Activated T-helper 1 cell treated with anti-CD3 and anti-CD28 coated beads, Interleukin-12 subunit alpha, Interleukin-12 subunit beta, Interleukin-2, Interleukin-4 antibody, amounts not matched to agents 30 ng/mL and 10 ng/mL and 1 ng/mL, durations not matched to agents 14 hours and 24 hours and 36 hours (primary cell): ENCODE results near the gene CEL. TPM values are rescaled to one million over a fixed set of nuclear protein-coding genes. Genes with fewer than 3 reads are reported as not detected.
"Not testable (repeated sequence)": the region's sequence is repeated elsewhere in the genome, so short reads cannot be mapped to it uniquely, and the experiment has no call there.

ENCODE experiments used
- DNase-seq: peaks from one replicate; pipeline ENCODE4 v3.0.0; 2021; ENCODE audit warnings: low spot score
- H3K27ac Mint-ChIP-seq: one replicate; pipeline ENCODE4 v1.8.0; 2021; ENCODE audit warnings: mild to moderate bottlenecking, mixed read lengths
- H3K27me3 Mint-ChIP-seq: one replicate; pipeline ENCODE4 v1.8.0; 2022; ENCODE audit warnings: mild to moderate bottlenecking, moderate library complexity, mixed read lengths; ENCODE audit not compliant: insufficient read depth
- H3K36me3 Mint-ChIP-seq: one replicate; pipeline ENCODE4 v1.8.0; 2021; ENCODE audit warnings: low read depth, mixed read lengths
- H3K4me1 Mint-ChIP-seq: one replicate; pipeline ENCODE4 v1.8.0; 2021; ENCODE audit warnings: low read depth, mixed read lengths
- H3K4me3 Mint-ChIP-seq: one replicate; pipeline ENCODE4 v1.8.0; 2021; ENCODE audit warnings: mild to moderate bottlenecking, moderate library complexity, mixed read lengths
- H3K9me3 Mint-ChIP-seq: one replicate; pipeline ENCODE4 v1.8.0; 2021; ENCODE audit warnings: mixed read lengths
- intact Hi-C: fragments of 100-400 bp; cut with micrococcal nuclease; formaldehyde crosslinking; loops from one replicate; pipeline ENCODE4 v1.15.1; 2024
- total RNA-seq: library from RNA; stranded (reverse); gene quantifications from 2 replicates; pipeline ENCODE4 v1.2.3, GENCODE V29; 2022

CEL gene
- total RNA-seq, 1 donor from 2014 or later: 2.0 TPM

- Mint-ChIP-seq H3K9me3 (no peaks in the 10 kb centered on the region), H3K27ac (peak overlapping the region; percentile 63), H3K4me3 (peak overlapping the region; percentile 39), H3K4me1 (peaks cover 44% of the 10 kb centered on the region), H3K36me3 (peaks cover 25% of the 10 kb centered on the region), H3K27me3 (no peaks in the 10 kb centered on the region)
- intact Hi-C loops: no loop called here
- no peak for DNase-seq
Observed at GRCh38 chr9:133059623-133060022, 2.2 kb upstream of the CEL start.

- peak overlapping the region; percentile 86 for H3K27ac Mint-ChIP-seq
Observed at GRCh38 chr9:133060417-133060841, 1.4 kb upstream of the CEL start.

GRCh38 chr9:133061019-133061763 lies 590 bp upstream of the CEL start:
- H3K4me3 Mint-ChIP-seq, intact Hi-C loops, H3K27me3 Mint-ChIP-seq, H3K9me3 Mint-ChIP-seq, DNase-seq: not testable (repeated sequence)
- H3K36me3 Mint-ChIP-seq: peaks cover 21% of the 10 kb centered on the region
- H3K4me1 Mint-ChIP-seq: peaks cover 41% of the 10 kb centered on the region
- H3K27ac Mint-ChIP-seq: peak overlapping the region; percentile 44

More at GRCh38 chr9:133060417-133060841, 1.4 kb upstream of the CEL start:
- intact Hi-C loops: no loop called here
- Mint-ChIP-seq H3K27me3 (no peaks in the 10 kb centered on the region), H3K36me3 (peaks cover 25% of the 10 kb centered on the region), H3K4me1 (peaks cover 44% of the 10 kb centered on the region), H3K4me3 (peak overlapping the region; percentile 15), H3K9me3 (no peaks in the 10 kb centered on the region)
- no peak for DNase-seq

GRCh38 chr9:133062569-133062968 lies 788 bp downstream of the CEL start:
- H3K27ac Mint-ChIP-seq, H3K4me3 Mint-ChIP-seq, H3K27me3 Mint-ChIP-seq, intact Hi-C loops, H3K9me3 Mint-ChIP-seq, DNase-seq: not testable (repeated sequence)
- Mint-ChIP-seq H3K36me3 (peaks cover 14% of the 10 kb centered on the region), H3K4me1 (peaks cover 30% of the 10 kb centered on the region)

- Mint-ChIP-seq H3K9me3 (no peaks in the 10 kb centered on the region), H3K36me3 (peaks cover 9% of the 10 kb centered on the region), H3K27me3 (no peaks in the 10 kb centered on the region), H3K4me3 (no peak overlapping the region), H3K4me1 (peaks cover 25% of the 10 kb centered on the region), H3K27ac (no peak overlapping the region)
- intact Hi-C loops: no loop called here
- no peak for DNase-seq
Observed at GRCh38 chr9:133063159-133063499, 1.3 kb downstream of the CEL start.

GRCh38 chr9:133063500-133064231 lies 1.9 kb downstream of the CEL start:
- intact Hi-C loops: no loop called here
- peaks cover 19% of the 10 kb centered on the region for H3K4me1 Mint-ChIP-seq
- H3K36me3 Mint-ChIP-seq: peaks cover 5% of the 10 kb centered on the region
- H3K4me3 Mint-ChIP-seq: no peak overlapping the region
- no peak overlapping the region for H3K27ac Mint-ChIP-seq
- H3K27me3 Mint-ChIP-seq: no peaks in the 10 kb centered on the region
- DNase-seq: no peak
- H3K9me3 Mint-ChIP-seq: no peaks in the 10 kb centered on the region

- no peaks in the 10 kb centered on the region for H3K27me3 Mint-ChIP-seq
- H3K4me3 Mint-ChIP-seq: no peak overlapping the region
- no peak overlapping the region for H3K27ac Mint-ChIP-seq
- intact Hi-C loops: no loop called here
- peaks cover 11% of the 10 kb centered on the region for H3K4me1 Mint-ChIP-seq
- no peak for DNase-seq
- H3K36me3 Mint-ChIP-seq: no peaks in the 10 kb centered on the region
- no peaks in the 10 kb centered on the region for H3K9me3 Mint-ChIP-seq
Observed at GRCh38 chr9:133064241-133065069, 2.7 kb downstream of the CEL start.

- Mint-ChIP-seq H3K4me1 (peaks cover 6% of the 10 kb centered on the region), H3K27me3 (no peaks in the 10 kb centered on the region), H3K36me3 (no peaks in the 10 kb centered on the region), H3K9me3 (no peaks in the 10 kb centered on the region), H3K27ac (no peak overlapping the region), H3K4me3 (no peak overlapping the region)
- no peak for DNase-seq
- intact Hi-C loops: no loop called here
Observed at GRCh38 chr9:133065070-133065388, 3.2 kb downstream of the CEL start.

- DNase-seq: no peak
- intact Hi-C loops: no loop called here
Observed at GRCh38 chr9:133066181-133066983, 4.6 kb downstream of the CEL start.

GRCh38 chr9:133067006-133067405 lies 5.2 kb downstream of the CEL start:
- intact Hi-C loops: no loop called here
- Mint-ChIP-seq H3K9me3 (no peaks in the 10 kb centered on the region), H3K4me1 (no peaks in the 10 kb centered on the region), H3K27me3 (no peaks in the 10 kb centered on the region), H3K27ac (no peak overlapping the region), H3K36me3 (peaks cover 3% of the 10 kb centered on the region), H3K4me3 (no peak overlapping the region)
- no peak for DNase-seq

More at GRCh38 chr9:133066181-133066983, 4.6 kb downstream of the CEL start:
- Mint-ChIP-seq H3K36me3 (no peaks in the 10 kb centered on the region), H3K27ac (no peak overlapping the region), H3K27me3 (no peaks in the 10 kb centered on the region), H3K9me3 (no peaks in the 10 kb centered on the region), H3K4me1 (no peaks in the 10 kb centered on the region), H3K4me3 (no peak overlapping the region)

- no peaks in the 10 kb centered on the region for H3K9me3 Mint-ChIP-seq
- no peaks in the 10 kb centered on the region for H3K27me3 Mint-ChIP-seq
- H3K4me3 Mint-ChIP-seq: no peak overlapping the region
- H3K36me3 Mint-ChIP-seq: peaks cover 3% of the 10 kb centered on the region
- no peak overlapping the region for H3K27ac Mint-ChIP-seq
- no peaks in the 10 kb centered on the region for H3K4me1 Mint-ChIP-seq
- no peak for DNase-seq
- intact Hi-C loops: no loop called here
Observed at GRCh38 chr9:133067813-133068212, 6.0 kb downstream of the CEL start.

GRCh38 chr9:133068431-133068830 lies 6.7 kb downstream of the CEL start:
- H3K27me3 Mint-ChIP-seq, H3K9me3 Mint-ChIP-seq, H3K36me3 Mint-ChIP-seq, DNase-seq, H3K4me1 Mint-ChIP-seq, H3K27ac Mint-ChIP-seq, H3K4me3 Mint-ChIP-seq, intact Hi-C loops: not testable (repeated sequence)
